Transverse colon (tissue), 4 donors: ENCODE measurements around the gene CYSTM1.

Experiments used
- EP300 ChIP-seq: sonication (generic); formaldehyde crosslinking; IDR thresholded peaks from one replicate; pipeline ENCODE4 v1.6.1; 2017; ENCODE audit warnings: antibody characterized with exemption, low read depth
- POLR2A ChIP-seq: fragments of 450-650 bp; IDR thresholded peaks from one replicate; pipeline ENCODE4 v1.6.1; 2016; ENCODE audit warnings: antibody characterized with exemption, mild to moderate bottlenecking, moderate library complexity
- POLR2AphosphoS5 ChIP-seq, 3 donors: sonication (generic); formaldehyde crosslinking; IDR thresholded peaks; one replicate each; pipeline ENCODE4 v1.6.1; 2016; ENCODE audit warnings: antibody characterized with exemption in 3 of 3
- TF ChIP-seq, protein P1 (sequence below), 5 experiments: fragments of 200-600 bp in 3 of 5; fragments of 450-650 bp in 2 of 5; sonication (generic) in 3 of 5; IDR thresholded peaks; 1 replicate in 2 of 5; 2 replicates in 3 of 5; pipeline ENCODE4 v1.5.1; 2016 to 2017; ENCODE audit warnings: antibody characterized with exemption in 5 of 5, inconsistent platforms in 3 of 5, mild to moderate bottlenecking in 2 of 5, moderate library complexity in 1 of 5

DNA sequence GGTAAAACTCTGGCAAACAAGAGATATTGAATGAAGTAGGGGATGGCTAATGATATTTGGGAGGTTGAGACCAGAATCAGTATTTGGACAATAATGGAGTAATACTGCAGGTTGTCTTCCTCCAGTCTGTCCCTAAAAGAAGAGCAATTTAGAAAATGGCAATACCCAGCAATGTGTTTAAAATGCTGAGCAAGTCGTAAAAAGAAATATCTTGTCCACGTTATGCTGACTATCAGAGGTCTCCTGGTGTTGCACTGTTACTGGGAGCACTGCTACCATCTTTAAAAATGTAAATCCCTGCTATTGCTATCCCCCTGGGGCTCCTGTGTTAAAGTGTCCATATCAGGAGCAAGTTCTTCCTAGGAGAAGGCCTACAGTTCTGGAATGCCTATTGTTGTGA is 10.4 kb downstream of the CYSTM1 start:
- TF ChIP-seq POLR2AphosphoS5 (IDR thresholded peaks at IDR 0.05) (no peak), POLR2A (no peak), EP300 (no peak)
- TF ChIP-seq, protein P1, sequence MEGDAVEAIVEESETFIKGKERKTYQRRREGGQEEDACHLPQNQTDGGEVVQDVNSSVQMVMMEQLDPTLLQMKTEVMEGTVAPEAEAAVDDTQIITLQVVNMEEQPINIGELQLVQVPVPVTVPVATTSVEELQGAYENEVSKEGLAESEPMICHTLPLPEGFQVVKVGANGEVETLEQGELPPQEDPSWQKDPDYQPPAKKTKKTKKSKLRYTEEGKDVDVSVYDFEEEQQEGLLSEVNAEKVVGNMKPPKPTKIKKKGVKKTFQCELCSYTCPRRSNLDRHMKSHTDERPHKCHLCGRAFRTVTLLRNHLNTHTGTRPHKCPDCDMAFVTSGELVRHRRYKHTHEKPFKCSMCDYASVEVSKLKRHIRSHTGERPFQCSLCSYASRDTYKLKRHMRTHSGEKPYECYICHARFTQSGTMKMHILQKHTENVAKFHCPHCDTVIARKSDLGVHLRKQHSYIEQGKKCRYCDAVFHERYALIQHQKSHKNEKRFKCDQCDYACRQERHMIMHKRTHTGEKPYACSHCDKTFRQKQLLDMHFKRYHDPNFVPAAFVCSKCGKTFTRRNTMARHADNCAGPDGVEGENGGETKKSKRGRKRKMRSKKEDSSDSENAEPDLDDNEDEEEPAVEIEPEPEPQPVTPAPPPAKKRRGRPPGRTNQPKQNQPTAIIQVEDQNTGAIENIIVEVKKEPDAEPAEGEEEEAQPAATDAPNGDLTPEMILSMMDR (IDR thresholded peaks at IDR 0.05), result no peak
